ENCODE data around the gene KDSR.

- TF ChIP-seq CTCF (IDR thresholded peaks at IDR 0.05) = no peak
- TF ChIP-seq EP300 (IDR thresholded peaks at IDR 0.05; ENCODE audit: low read depth) = no peak
- TF ChIP-seq POLR2A (IDR thresholded peaks at IDR 0.05) = no peak
Observed at GRCh38 chr18:63368611-63369010, 1.6 kb upstream of the KDSR start.
